ENCODE data around the gene MFSD1.

Gene MFSD1

DNA sequence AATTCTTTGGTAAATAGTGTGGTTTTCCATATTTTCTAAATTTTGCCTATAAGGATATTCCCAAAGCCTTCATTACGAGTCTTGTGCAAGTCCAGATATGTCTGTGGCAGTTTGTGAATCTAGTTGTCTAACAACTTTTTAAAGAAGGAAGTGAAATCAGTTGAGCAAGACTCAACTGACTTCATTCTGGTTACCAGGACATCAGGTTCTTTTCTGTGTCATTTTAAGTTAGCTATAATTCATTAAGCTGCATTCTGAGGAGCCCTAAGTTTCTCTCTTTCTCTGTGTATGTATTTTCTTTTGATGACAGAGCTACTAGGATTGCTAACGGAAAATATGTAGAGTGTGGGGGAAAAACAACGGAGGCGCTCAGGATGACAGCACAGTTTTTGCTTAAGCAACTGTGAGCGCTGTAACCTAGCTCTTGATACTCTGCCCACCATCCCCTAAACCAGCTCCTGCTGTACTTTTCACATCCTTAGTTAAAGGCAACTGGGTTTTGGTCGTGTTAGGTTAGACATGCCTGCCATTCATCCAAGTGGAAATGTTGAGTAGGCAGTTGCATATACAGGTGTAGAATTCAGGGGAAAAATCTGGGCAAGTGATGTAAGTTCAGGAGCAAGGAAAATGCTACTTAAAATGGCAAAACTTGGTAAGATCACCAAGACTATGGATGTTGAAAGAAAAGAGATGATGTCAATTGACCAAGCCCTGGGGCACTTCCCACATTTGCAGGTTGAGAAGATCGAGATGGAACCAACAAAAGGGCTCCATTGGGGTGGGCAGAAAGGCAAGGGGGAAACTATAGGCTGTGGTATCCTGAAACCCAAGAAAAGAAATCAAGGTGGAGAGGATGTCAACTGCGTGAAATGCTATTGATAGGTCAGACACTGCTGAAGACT lies 9.2 kb downstream of the MFSD1 start:
- ATAC-seq (no peak), DNase-seq (no peak)

DNA sequence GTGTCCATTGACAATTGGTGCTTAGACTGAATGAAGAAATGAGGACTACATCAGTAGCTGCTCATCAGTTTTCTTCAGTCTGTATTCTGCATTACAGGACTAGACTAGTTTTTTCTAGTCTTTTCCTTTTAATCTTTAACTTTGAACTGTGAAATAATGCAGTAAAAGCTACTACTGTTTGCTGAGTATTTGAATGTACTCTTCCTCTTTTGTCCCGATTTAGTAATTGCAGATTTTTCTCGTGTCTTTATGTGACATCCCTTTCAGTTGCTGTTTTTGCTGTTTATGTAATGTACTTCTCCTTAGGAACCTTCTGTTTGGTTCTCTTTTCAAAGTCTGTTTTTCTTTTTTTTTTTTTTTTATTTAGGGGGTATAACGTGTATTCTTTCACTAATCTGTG lies 17.4 kb downstream of the MFSD1 start:
- no peak for DNase-seq
- no peak for ATAC-seq

DNA sequence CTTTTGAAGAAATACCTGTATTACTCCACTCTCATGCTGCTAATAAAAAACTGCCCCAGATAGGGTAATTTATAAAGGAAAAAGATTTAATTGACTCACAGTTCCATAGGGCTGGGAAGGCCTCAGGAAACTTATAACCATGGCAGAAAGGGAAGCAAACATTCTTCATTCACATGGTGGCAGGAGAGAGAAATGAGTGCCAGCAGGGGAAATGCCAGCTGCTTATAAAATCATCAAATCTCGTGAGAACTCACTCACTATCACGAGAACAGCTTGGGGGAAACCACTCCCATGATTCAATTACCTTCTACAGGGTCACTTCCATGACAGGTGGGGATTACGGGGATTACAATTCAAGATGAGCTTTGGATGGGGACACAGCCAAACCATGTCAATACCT lies 18.7 kb downstream of the MFSD1 start:
- ATAC-seq (no peak), DNase-seq (no peak)

DNA sequence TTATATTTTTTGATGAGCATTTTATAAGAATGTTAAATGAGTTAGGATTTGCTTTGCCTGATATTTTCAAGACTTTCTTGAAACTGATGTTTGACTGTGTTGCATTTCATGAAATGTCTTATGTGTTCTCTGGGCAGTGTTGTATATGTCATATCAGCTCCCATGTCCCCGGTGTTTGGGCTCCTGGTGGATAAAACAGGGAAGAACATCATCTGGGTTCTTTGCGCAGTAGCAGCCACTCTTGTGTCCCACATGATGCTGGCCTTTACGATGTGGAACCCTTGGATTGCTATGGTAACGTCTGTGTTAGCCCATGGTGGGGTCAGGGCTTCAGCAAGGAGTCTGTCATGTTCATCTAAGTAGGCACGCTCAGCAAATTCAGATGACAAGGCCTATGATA lies 20.0 kb downstream of the MFSD1 start:
- ATAC-seq (no peak), DNase-seq (no peak)

DNA sequence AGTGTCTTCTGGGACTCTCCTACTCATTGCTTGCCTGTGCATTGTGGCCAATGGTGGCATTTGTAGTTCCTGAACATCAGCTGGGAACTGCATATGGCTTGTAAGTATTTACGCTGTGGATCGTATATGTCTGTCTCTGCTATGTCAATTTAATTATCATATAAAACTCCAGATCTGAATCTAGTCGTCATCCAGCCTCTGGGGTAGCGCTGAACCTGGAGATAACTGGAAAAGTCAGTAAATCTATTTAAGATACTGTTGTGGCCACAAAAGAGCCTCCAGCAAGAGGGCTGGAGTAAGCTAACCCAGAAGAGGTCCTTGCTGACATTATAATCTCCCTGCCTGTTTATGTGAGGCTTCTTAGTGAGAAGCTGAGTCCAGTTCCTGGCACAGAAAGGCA lies 21.6 kb downstream of the MFSD1 start:
- ATAC-seq (no peak), DNase-seq (no peak)

DNA sequence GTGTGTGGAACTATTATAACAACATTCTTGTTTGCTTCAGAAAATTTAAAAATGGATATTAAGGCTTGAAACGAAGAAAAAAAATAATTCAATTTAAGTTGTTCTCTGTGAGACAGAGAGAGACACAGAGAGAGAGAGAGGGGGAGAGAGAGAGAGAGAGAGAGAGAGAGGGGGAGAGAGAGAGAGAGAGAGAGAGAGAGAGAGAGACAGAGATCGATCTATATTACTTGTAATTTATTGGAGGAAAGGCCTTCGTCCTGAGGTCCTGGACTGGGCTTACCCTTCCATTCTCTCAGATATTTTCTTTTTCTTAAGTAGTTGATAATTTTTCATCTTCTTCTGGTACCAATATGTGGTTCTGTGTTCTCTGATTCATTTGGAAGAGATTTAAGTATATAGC lies 25.9 kb downstream of the MFSD1 start:
- no peak for ATAC-seq

DNA sequence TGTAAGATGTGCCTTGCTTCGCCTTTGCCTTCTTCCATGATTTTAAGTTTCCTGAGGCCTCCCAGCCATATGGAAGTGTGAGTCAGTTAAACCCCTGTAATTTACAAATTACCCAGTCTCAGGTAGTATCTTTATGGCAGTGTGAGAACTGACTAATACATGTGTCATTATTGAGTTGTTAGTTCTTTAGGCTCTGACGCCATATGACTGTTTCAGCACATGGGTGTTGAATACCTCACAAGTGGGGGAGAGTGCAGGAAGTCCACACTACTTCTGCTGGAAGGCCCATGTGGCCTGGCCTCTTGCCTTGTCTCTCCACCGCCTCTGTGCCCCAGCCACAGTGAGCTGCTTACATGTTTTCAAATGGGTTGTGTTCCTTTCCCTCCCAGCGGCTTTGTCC lies 28.5 kb downstream of the MFSD1 start:
- no peak for DNase-seq
- peak; percentile 66 for ATAC-seq

More for the DNA sequence above, 25.9 kb downstream of the MFSD1 start:
- DNase-seq, result no peak

DNA sequence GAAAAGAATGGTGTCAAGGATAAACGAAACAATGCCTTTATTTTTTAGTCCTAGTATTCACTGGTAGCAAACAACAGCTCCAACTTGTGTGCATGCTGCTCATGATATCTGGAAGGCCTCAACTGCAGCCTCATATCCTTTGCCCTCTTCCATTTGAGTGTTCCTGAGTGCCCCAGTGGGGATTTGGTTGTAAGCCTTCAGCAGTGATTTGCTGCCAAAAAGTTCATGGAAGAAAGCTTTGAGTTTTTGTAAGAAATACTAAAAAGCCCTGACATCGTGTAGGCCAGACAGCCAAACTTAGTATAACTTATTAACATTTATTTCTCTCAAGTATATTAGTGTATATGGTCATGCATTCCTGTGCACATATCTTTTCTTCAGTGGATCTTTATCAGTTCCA lies 30.0 kb downstream of the MFSD1 start:
- DNase-seq, result no peak
- no peak for ATAC-seq

DNA sequence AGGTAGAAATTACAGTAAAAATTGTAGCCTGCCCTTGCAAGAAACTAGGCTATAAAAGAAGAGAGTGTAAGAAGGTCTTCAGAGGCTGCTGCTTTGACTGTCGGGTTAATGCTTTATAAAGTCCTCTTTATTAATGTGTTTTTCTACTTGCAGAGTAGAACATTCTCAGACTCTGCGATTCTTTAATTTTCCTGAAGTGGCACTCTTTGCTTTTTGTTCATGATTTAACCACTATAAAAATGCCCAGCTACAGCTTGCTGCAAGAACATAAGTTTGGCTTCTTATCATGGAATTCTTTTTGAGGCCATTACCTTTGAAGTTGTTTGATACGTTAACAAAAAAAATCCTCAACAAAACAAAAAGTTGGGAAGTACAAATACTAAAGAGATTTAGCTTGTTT lies 33.8 kb downstream of the MFSD1 start:
- DNase-seq (no peak), ATAC-seq (no peak)

DNA sequence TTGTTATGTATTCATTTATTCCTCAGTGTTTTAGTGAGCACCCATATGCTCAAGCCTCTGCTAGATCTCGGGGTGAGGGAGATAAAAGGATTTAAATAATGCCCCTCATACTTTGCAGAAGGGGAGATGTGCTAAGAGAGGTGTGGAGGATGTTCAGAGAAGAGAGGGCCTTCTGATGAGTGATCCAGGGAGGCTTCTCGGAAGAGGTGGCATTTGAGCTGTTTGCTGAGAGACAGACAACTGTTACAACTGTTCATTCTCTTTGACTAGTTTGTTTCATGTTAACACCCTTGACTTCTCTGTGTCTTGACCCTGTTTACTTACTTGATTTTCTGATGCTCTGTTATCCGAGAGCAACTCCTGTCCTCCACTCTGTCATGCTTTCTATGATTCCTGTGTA lies 34.5 kb downstream of the MFSD1 start:
- ATAC-seq, result no peak

DNA sequence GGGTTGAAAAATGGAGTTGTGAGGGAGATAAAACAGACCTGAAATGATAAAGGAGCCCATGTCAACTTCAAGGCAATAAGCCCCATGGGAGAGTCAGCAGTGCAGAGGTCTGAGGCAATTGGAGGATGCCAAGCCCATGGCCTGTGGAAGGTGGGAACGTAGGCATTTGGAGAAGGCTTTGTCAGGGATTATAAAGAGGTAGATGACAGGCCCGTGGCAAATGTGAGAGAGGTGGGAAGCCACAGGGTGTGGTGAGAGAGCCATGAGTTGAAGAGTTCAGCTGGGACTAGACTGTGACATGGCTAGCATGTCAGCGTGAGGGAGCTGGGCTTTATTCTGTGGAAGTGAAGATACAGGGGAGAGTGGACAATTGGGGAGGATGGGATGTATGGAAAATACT lies 35.4 kb downstream of the MFSD1 start:
- DNase-seq, result no peak
- ATAC-seq, result no peak

More for the DNA sequence above, 34.5 kb downstream of the MFSD1 start:
- no peak for DNase-seq

DNA sequence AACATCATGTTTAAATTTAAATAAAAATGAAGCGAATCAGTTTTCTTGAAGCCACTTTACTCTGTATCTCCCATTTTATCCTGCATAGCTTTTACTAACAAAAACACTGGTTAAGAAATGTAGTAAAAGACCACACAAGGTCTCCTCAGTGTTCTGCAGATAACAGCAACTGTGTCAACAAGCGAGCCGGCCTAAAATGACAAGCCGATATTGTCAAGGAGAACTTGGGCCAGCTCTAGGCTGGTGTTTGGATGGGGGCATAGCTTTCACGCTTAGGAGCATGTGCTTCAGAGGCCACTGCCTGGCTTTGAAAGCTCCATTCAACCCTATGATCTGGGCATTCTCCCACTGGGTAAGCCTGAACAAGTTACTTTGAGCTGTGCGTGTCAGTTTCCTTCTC lies 38.1 kb downstream of the MFSD1 start:
- no peak for ATAC-seq
- DNase-seq, result no peak

DNA sequence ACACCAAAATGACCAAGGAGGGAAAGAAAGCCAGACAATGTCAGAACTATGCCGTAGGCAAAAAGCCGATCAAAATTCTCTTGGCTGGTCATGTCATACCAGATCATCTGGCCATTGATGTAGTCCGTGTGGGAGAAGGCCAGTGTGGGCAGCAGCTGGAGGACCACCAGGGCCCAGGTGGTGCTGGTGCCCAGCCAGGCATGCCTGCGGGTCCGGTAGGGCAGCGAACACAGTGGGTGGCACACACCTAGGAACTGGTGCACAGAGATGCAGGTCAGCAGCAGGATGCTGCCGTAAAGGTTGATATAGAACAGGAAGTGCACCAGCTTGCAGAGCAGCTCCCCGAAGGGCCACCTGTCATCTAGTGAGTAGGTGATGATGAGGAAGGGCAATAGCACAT lies 39.5 kb downstream of the MFSD1 start:
- ATAC-seq (no peak), DNase-seq (no peak)

DNA sequence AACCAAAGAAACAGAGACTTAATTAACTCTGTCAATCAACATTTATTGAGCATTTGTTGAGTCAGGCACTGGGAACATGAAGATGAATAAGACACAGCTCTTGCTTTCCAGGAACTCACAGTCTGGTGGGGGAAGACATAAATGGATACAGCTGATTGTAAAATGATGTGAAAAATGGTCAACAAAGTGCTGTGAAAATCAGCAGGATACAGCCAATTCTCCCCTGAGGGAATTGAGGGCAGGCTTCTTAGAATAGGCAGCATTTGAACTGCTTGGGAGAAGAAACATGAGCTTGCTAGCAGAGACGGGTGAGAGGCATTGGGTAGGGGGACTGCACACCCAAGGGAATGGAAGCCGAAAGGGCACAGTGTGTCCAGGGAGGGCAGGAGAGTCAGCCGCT lies 41.1 kb downstream of the MFSD1 start:
- no peak for DNase-seq
- ATAC-seq, result no peak

DNA sequence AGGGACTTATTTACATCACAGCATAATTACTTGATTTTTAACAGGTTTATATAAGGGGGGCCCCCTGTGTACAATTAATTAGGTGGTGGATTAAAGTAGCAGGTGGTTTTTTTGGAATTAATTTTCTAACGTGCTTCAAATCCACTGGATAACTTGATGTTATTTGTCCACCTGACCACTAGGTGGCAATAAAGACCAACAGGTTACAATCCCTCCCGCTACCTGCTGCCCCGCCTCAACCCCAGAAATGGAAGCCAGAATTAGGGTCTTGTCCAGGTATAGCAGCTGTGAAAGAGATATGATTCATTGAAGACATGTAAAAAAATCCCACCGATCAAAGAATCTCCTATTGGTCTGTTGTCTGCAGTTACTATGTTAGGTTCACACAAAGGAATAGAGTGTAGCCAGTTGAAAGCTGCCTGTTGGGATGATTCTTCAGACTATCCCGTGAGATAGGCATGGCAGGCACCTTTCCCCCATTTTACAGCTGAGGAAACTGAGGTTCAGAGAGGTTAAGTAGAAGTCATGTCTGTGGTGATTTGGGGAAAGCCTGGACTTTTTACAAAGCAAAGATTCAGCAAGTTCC lies 44.0 kb downstream of the MFSD1 start:
- ATAC-seq (no peak), DNase-seq (peak; percentile 24)

DNA sequence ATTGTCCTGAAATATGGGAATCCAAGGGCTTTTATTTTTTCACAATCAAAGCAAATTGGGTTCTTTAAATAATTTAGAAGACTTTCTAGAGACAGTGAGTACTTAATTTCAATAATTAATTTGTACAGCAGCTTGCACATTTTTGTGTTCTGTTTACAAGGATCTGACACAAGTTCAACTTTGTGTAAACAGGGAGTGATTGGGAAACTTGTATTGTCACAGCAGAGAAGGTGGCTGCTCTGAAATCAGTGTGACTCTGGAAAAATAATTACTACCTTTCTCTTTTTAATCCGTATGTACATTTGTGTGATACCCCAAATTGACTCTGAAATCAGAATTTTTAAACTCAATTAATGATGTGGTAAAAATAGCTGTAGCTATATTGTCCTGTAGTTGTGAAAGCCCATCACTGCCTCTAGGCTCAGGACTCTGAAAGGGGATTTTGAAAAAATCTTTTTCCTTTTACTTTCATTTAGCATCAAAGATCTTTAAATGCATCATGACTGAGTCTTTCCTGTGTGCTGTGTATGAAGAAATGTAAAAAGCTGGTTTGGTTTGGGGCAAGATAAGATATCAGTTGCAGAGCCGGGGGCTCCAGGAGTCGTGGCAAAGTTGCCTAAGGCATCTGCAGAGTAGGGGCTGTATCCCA lies 45.1 kb downstream of the MFSD1 start:
- peak; percentile 57 for ATAC-seq

DNA sequence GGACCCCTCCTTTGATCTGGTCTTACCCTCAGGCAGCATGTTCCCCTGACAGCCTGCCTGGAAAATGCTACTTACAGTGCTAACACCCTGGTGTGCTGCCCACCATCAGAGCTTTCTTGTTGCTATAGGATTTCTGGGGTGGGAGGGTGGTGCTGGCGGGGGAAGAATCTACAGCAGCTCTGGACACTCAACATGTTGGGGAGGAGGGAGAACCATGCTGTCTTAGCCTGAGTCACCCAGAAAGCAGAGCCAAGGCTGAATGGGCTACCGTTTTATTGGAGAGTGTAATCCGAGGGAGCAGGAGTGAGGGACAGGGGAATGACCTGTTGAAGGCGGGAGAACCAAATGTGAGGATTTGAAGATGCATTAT lies 45.6 kb downstream of the MFSD1 start:
- DNase-seq, result no peak
- peak; percentile 7 for ATAC-seq

More for the DNA sequence above, 45.1 kb downstream of the MFSD1 start:
- DNase-seq, result no peak

DNA sequence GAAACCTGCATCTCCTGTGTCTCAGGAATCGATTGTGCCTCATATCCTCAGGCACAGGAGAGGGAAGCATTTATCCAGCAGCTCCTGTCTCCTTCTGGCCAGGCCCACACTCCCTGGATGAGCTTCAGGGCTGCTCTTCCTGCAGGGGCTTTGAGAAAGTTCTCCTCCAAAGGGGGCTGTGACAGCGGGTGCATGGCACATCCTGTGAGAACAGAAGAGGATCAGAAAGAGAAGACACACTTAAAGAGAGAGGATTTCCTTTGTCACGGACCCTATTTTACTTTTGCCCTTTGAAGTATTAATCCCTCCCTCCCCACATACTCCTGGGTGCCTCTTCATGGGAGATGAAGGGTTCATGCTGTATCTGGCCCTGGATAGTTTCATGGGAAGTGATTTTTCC lies 46.0 kb downstream of the MFSD1 start:
- ATAC-seq, result no peak
- DNase-seq, result no peak

DNA sequence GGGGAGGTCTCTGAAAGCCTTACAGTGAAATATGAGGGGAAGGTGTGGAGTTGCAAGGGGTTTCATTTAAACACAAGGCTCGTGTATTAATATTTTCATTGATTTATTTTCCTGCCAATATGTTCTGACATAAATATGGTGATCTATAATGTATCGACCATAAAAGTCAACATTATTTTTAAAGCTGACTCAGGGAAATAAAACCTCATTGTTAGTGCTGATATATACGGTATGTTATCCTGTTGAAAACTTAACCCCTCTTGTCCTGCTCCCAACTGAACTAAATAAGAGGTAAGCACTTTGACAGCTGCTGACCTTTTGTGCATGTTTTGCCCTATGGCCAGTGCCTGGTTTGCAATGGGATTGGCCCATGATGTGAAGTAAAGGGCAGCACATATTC lies 47.9 kb downstream of the MFSD1 start:
- DNase-seq (no peak), ATAC-seq (no peak)

DNA sequence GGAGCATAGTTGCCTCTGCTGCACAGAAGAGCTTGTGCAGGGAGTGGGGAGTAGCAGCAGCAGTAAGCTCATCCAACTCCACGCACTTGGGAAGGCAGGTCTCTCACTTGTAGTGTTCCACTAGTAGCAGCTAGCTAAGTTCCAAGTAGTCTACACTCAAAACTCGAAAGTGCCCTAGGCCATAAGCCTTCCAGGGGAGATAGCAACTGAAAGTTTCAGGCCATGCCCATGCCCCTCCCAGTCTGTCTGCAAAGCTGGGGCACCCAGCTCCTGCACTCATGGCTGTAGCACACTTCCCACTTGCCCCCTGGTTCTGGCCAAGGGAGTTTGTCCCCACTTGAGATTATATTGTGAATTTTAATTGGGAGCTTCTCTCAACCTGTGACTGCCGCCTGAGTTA lies 57.5 kb downstream of the MFSD1 start:
- DNase-seq (no peak), ATAC-seq (no peak)

DNA sequence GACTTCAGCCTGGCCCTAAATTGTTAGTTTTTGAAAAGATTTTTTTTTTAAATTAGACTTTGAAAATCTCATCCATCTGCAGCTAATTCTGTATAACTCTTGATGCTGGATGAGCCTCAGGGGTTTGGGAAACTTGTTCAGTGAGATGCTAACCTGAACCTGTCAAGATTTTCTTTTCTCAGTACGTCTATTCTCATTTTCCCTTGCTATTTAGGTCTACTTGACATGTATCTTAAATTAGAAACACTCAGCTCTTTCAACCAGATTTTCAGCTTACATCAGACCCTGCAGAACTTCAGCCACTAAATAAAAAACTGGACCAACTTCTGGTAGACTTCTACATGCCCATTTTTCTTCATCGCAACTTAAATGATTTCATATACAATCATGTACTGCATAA lies 61.4 kb downstream of the MFSD1 start:
- ATAC-seq (no peak), DNase-seq (no peak)

DNA sequence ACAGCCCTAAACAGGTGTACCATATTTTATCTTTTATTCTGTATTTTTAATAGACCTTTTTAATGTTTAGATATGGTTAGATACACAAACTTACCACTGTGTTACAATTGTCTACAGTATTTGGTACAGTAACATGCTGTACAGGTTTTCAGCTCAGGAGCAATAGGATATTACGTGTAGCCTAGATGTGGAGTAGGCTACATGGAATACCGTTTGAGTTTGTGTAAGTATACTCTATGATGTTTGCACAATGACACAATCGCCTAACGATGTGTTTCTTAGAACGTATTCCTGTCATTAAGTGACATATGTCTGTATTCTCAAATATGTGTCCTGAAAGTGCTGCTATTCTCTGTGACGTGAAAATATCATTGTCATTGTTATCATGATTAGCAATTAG lies 62.6 kb downstream of the MFSD1 start:
- no peak for DNase-seq
- no peak for ATAC-seq

DNA sequence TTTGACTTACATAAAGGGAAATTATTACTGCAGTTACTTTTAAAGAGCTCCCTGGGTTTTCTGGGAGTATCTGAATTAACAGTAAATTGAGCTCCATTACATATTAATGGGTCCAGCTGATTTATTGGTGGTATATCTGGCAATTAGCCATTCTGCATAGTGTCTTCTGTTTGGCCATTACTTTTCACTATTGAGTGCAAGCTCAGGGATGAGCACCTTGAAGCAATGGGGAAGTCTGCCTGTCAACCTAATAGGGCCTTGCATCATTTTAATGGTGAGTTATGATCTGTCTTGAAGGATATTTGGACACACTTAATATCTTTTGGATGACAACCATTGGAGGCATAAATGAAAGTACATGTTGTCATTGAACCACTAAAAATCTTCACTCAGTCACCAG lies 73.8 kb downstream of the MFSD1 start:
- ATAC-seq (no peak), DNase-seq (no peak)

All from stimulated activated naive CD8-positive, alpha-beta T cell treated with anti-CD3 and anti-CD28 coated beads, Interleukin-15, Interleukin-2, amounts not matched to agents 100 U/mL and 50 U/mL, for 24 hours (primary cell).